BLaER1 (cell line): Measurements from ENCODE around the gene SRGAP2B.
"Not testable (repeated sequence)": the region's sequence is repeated elsewhere in the genome, so short reads cannot be mapped to it uniquely, and the experiment has no call there.

Experiments
- H3K27ac ChIP-seq: shearing (Covaris generic); formaldehyde crosslinking; 2 replicates; pipeline ENCODE4 v1.8.1; 2022
- H3K27me3 ChIP-seq: shearing (Covaris generic); formaldehyde crosslinking; 2 replicates; pipeline ENCODE4 v1.8.1; 2022
- H3K36me3 ChIP-seq: shearing (Covaris generic); formaldehyde crosslinking; 2 replicates; pipeline ENCODE4 v1.8.1; 2022
- H3K4me1 ChIP-seq: shearing (Covaris generic); formaldehyde crosslinking; 2 replicates; pipeline ENCODE4 v1.8.1; 2022
- H3K4me2 ChIP-seq: shearing (Covaris generic); formaldehyde crosslinking; 2 replicates; pipeline ENCODE4 v1.8.1; 2022
- H3K4me3 ChIP-seq: shearing (Covaris generic); formaldehyde crosslinking; 2 replicates; pipeline ENCODE4 v1.8.1; 2022
- H3K9ac ChIP-seq: shearing (Covaris generic); formaldehyde crosslinking; 2 replicates; pipeline ENCODE4 v1.8.1; 2022
- H3K9me3 ChIP-seq: shearing (Covaris generic); formaldehyde crosslinking; 2 replicates; pipeline ENCODE4 v1.8.1; 2022
- H4K20me1 ChIP-seq: shearing (Covaris generic); formaldehyde crosslinking; 2 replicates; pipeline ENCODE4 v1.8.1; 2022

Gene SRGAP2B

DNA sequence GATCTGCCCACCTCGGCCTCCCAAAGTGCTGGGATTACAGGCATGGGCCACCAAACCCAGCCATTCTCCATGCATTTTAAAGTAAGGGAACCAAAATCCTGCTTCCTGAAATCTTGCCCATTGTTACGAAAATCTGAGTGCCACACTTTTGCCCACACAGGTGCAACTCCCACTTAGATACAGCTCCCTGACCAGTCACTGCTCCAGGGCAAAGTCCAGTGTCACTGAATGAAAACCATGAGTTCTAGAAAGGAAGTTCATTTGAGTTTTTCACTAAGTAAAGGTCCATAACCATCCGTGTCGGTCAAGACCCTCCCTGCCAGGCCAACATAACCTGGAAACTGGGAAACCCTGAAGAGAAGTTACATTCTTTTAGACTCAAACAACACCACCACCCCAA lies 67.9 kb downstream of the SRGAP2B start:
- H3K4me2 ChIP-seq, result not testable (repeated sequence)

DNA sequence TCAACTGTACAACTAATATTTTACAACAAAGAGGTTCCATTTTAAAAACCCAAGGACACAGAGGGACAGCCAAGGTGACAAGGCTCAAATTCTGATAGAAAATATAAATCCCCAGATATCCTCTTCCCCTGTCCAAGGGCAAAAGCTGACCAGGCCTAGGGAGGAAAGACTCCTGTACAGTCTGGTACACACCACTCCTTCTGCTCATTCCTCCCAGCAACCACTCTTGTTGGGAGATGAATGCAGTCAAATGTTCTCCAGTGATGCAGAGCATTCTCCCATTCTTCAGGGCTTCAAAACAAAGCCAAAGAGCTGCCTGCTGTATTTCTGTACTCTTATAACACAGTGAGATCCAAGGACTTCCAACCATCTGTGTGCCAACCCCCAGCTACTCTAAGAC lies 69.8 kb downstream of the SRGAP2B start:
- not testable (repeated sequence) for H3K36me3 ChIP-seq, H3K4me1 ChIP-seq, H3K4me2 ChIP-seq, H3K4me3 ChIP-seq, H3K9ac ChIP-seq, H3K27me3 ChIP-seq, H3K27ac ChIP-seq, H4K20me1 ChIP-seq, H3K9me3 ChIP-seq

More for the DNA sequence above, 67.9 kb downstream of the SRGAP2B start:
- not testable (repeated sequence) for H3K36me3 ChIP-seq, H3K9me3 ChIP-seq, H3K4me1 ChIP-seq, H3K9ac ChIP-seq, H4K20me1 ChIP-seq, H3K27me3 ChIP-seq, H3K27ac ChIP-seq, H3K4me3 ChIP-seq

DNA sequence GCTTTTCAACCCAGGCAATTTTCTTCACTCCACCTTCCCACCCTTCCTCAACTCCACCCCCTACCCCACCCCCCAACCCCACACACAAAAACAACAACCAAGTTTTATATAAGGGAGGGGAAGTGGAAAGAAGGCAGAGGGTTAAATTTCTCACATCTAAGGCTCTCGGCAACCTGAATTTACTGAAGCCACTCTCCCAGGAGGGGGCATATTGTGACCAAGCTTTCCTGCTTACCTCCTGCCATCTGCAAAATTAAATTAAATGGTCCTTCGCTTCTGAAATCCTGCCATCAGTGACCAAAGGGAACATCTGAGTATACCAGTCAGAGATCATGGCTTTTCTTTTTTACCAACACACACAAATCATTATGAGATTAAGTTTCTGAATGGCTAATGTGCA lies 72.9 kb downstream of the SRGAP2B start:
- H3K36me3 ChIP-seq, H3K4me3 ChIP-seq: not testable (repeated sequence)

DNA sequence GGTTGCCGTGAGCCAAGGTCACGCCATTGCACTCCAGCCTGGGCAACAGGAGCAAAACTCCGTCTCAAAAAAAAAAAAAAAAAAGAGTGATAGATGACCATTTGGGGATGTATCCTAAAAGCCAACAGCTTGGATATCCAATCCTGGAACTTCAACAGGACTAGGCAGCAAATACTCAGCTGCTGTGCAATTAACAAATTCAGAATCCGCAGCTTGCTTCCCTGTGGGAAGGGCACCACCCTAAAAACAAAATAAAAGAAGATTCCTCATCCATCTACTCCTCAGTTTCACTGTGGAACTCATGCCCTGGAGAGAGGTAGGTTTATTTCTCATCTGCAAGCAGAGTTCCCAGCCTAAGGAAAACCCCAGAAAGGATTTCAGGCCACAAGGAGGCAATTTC lies 73.4 kb downstream of the SRGAP2B start:
- not testable (repeated sequence) for H3K4me2 ChIP-seq, H3K27ac ChIP-seq, H4K20me1 ChIP-seq, H3K4me3 ChIP-seq, H3K27me3 ChIP-seq, H3K36me3 ChIP-seq, H3K9ac ChIP-seq, H3K4me1 ChIP-seq, H3K9me3 ChIP-seq

More for the DNA sequence above, 72.9 kb downstream of the SRGAP2B start:
- H3K4me1 ChIP-seq, H4K20me1 ChIP-seq, H3K9ac ChIP-seq, H3K27ac ChIP-seq, H3K27me3 ChIP-seq, H3K9me3 ChIP-seq, H3K4me2 ChIP-seq: not testable (repeated sequence)

DNA sequence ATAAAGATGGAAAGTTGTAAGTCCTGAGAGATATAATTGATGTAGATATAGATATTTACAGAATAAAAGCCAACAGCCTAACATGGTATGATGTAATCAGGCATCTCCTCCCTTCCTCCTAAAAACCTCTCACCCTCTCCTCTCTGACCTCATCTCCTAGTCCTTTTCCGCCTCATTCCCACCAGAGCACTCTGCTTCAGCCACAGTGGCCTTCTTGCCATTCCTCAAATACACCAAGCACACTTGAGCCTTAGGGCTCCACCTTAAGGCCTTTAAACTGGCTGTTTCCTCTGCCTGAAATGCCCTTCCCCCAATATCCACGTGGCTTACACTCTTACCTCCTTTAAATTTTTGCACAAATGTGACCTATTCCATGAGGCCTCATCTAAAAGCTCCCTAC lies 75.4 kb downstream of the SRGAP2B start:
- not testable (repeated sequence) for H3K27me3 ChIP-seq

DNA sequence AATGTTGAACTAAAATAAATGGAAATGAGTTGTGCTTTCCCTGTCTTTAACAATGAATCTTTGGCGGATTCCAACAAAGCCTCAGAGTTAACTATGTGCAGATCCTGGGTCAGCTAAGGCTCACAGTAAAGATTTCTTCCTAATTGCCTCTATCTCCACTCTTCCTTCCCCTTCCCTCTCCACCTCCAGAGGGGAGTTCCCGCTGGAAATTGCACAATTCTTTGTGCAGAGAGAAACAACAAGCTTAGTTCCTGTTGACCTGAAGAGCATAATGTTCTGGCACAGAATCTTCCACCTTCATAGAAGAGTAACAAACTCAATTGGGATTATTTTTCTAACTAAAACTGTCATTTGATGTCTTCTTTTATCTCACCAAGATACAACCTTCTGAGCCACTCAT lies 77.4 kb downstream of the SRGAP2B start:
- H3K9me3 ChIP-seq, H3K27me3 ChIP-seq, H4K20me1 ChIP-seq: not testable (repeated sequence)

More for the DNA sequence above, 75.4 kb downstream of the SRGAP2B start:
- H3K4me2 ChIP-seq, H3K27ac ChIP-seq, H3K9ac ChIP-seq, H3K4me1 ChIP-seq, H4K20me1 ChIP-seq, H3K4me3 ChIP-seq, H3K9me3 ChIP-seq, H3K36me3 ChIP-seq: not testable (repeated sequence)

DNA sequence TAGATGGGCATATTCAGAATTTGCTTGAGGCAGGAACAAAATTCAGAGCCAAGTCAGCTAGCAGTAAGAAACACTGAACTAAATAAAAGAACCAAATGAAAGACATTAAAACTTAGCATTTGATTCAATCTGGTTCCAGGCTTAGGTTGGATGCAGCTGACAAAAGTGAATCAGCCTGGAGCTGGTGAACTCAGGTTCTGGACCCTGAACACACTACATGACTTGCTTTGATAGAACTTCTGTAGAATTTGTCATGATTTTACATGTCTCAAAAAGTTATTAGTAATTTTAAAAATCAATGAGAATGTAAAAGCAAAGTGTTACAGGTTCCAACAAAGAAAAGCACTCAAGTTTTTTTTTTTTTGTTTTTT lies 78.7 kb downstream of the SRGAP2B start:
- not testable (repeated sequence) for H4K20me1 ChIP-seq, H3K9me3 ChIP-seq, H3K4me2 ChIP-seq, H3K4me1 ChIP-seq, H3K9ac ChIP-seq, H3K27ac ChIP-seq, H3K4me3 ChIP-seq, H3K27me3 ChIP-seq, H3K36me3 ChIP-seq

More for the DNA sequence above, 77.4 kb downstream of the SRGAP2B start:
- not testable (repeated sequence) for H3K27ac ChIP-seq, H3K9ac ChIP-seq, H3K4me3 ChIP-seq, H3K4me2 ChIP-seq, H3K4me1 ChIP-seq, H3K36me3 ChIP-seq

DNA sequence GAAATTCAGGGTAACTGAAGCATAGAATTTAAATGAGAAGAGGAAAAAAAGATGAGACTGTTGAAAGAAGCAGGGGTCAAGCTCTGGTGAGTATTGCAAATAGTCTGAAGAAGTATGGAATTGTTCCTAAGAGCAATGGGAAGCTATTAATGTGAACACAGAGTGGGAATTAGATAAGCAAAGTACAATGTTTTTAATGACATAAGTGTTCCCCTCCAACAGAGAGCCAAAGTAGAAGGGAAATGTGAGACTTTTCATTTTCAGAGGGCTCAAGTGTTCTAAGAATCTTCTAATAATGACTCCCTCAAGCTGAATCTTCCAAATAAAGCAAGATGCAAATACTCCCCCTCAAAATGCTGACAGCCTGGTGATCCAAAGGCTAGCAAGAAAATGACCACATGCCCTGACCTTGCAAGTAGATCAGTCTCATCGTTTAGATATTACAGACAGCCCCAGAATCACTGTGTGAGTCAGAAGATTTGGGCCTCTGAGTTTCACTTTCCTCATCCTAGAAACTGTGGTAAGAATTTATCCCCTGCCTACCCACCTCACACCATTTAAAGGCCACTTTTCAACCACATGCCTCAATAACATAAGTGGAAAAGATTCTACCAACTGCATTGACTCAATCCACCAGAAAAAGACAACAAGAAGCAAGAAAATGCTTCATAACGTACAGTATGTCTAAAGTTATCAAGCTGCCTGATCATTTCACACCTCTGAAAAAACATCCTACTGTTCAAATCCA lies 79.2 kb downstream of the SRGAP2B start:
- H3K4me3 ChIP-seq, result not testable (repeated sequence)

DNA sequence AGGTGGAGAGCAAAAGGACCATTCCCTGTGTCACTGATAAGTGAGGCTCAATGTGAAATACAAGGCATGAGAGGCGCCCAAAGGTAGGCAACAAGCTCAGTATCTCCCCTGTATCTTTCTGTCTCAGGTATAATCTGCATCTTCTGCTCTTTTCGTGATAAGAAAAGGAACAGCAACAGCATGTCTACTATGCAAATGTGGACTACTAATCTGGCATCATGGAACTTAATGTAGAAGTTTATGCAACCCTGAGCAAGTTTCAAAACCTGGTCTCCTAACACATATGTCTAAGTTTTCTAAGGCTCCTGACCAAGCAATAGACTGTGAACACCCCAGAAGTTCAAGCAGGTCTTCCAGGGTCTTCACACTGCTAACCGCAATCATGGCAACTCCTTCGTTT lies 81.8 kb downstream of the SRGAP2B start:
- H3K36me3 ChIP-seq, H3K27ac ChIP-seq, H3K4me3 ChIP-seq, H3K27me3 ChIP-seq, H3K9me3 ChIP-seq, H3K4me1 ChIP-seq, H3K4me2 ChIP-seq, H4K20me1 ChIP-seq, H3K9ac ChIP-seq: not testable (repeated sequence)

More for the DNA sequence above, 79.2 kb downstream of the SRGAP2B start:
- not testable (repeated sequence) for H3K36me3 ChIP-seq, H4K20me1 ChIP-seq, H3K9ac ChIP-seq, H3K27me3 ChIP-seq, H3K9me3 ChIP-seq, H3K4me1 ChIP-seq, H3K4me2 ChIP-seq, H3K27ac ChIP-seq

DNA sequence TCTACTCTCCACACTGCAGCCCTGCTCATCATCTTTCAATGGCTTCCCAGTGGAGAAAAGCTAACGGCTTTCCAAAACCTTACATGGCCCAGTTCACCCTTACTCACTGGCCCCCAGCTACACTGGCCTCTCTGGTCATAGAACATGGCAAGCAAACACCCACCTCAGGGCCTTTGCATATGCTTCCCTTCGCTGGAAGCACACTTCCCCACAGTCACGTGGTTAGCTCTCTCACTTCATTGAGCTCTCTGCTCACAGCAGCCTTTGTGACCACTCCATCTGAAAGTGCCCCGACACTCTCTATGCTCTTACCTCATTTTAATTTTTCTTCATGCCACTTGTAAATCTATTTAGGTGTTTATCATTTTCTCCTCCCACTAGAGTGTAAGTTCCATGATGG lies 83.3 kb downstream of the SRGAP2B start:
- not testable (repeated sequence) for H3K4me1 ChIP-seq, H4K20me1 ChIP-seq, H3K4me3 ChIP-seq, H3K27ac ChIP-seq, H3K36me3 ChIP-seq, H3K4me2 ChIP-seq, H3K27me3 ChIP-seq, H3K9me3 ChIP-seq, H3K9ac ChIP-seq

DNA sequence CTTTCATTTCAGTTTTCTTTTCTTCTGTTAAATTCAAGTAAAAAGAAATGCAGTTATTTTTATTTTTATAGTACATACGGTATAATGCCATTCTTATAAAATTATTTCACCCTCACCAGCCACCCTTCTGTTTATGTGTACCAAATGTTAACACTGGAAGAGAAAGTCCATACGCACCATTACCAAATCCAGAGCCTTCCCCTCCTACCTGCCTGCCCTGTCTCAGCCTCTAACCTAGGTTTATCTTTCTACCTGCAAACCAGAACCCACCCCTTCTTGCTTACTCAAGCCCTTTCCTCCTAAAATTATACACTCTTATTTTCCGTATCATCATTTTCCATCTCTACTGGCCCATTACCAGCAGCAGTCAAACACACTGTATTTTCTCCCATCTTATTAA lies 84.5 kb downstream of the SRGAP2B start:
- H3K9me3 ChIP-seq, H3K9ac ChIP-seq, H3K4me1 ChIP-seq, H3K27me3 ChIP-seq, H4K20me1 ChIP-seq, H3K27ac ChIP-seq, H3K36me3 ChIP-seq, H3K4me2 ChIP-seq, H3K4me3 ChIP-seq: not testable (repeated sequence)

DNA sequence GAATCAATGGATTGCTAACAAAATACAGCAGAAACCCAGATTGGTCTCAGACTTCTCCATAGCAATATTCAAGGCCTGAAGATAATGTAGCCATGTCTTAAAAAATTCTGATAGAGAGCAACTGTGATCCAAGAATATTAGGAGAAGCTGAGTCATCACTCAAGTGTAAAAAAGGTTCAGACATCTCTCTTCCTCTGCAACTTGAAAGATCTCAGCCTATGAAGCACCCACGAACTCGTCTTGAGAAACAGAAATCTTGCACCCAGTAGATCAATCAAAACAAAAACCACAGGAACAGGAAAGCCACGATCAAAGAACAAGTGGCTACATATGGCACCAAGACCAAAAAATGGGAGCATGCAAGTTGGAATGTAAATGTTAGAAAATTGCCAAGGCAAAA lies 85.2 kb downstream of the SRGAP2B start:
- not testable (repeated sequence) for H3K27ac ChIP-seq, H3K4me1 ChIP-seq, H3K36me3 ChIP-seq, H3K4me3 ChIP-seq, H4K20me1 ChIP-seq, H3K4me2 ChIP-seq, H3K9me3 ChIP-seq, H3K27me3 ChIP-seq, H3K9ac ChIP-seq

DNA sequence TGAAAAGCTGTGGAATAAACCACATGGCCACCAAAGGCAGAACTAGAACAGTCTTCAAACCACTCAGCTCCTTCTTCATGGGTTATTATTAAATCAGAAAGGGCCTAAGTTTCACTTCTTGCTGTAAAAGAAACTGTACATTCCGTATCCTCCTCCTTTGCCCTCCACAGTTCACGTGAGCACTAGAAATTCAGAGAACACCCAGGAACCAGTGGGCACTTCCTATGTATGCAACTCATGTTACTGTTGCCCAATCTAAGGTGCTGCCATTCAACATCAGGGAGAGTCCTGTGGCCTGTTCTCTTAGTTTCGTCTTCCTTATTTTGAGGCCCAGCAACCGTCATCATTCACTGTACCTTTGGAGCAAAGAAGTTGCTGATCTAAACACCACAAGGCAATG lies 86.7 kb downstream of the SRGAP2B start:
- not testable (repeated sequence) for H3K27ac ChIP-seq, H3K27me3 ChIP-seq, H3K4me2 ChIP-seq, H3K9me3 ChIP-seq, H3K4me1 ChIP-seq, H3K9ac ChIP-seq, H4K20me1 ChIP-seq, H3K4me3 ChIP-seq, H3K36me3 ChIP-seq

DNA sequence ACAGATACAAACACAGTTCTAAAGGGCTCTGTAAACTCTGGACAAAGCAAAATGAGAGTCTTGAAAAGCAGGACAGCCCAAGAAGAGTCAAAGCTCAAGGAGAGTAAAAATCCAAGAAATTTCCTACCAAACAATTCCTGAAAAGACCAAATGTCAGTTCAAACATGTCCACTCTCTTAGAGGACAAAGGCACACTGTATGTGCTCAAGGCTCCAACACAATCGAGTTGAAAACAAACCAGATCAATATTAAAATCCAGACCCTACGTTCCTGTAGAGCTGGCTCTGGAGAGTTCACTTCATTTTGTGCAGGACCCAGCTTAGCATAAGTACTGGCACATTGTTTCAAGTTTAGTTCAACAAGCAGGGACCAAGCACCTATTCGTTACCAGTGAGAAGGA lies 90.0 kb downstream of the SRGAP2B start:
- not testable (repeated sequence) for H4K20me1 ChIP-seq, H3K4me2 ChIP-seq, H3K4me3 ChIP-seq, H3K36me3 ChIP-seq, H3K4me1 ChIP-seq, H3K27ac ChIP-seq, H3K9ac ChIP-seq, H3K27me3 ChIP-seq, H3K9me3 ChIP-seq

DNA sequence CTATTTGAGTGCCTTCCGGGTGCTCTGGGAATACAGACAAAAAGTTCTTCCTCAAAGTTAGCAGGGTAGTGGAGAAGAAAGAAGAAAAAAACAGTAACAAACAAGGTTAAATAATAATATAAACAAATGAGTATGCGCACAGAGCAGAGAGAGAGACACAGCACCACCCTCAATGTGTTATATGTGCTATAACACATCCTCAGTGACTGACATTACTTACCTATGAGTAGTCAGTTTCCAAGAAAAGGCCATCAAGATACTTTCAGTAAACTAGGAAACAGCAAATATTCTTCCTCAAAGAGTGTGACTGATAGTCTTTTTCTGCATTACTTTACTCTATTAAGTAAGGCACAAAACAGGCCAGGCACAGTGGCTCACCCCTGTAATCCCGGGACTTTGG lies 93.7 kb downstream of the SRGAP2B start:
- H3K27ac ChIP-seq, H3K36me3 ChIP-seq, H4K20me1 ChIP-seq, H3K9ac ChIP-seq, H3K4me1 ChIP-seq, H3K4me2 ChIP-seq, H3K27me3 ChIP-seq, H3K4me3 ChIP-seq, H3K9me3 ChIP-seq: not testable (repeated sequence)
